Sigmoid colon (tissue), 4 donors: Measurements from ENCODE around the gene FAP.

Source experiments
- EP300 ChIP-seq, 4 donors: sonication (generic); formaldehyde crosslinking; IDR thresholded peaks; one replicate each; pipeline ENCODE4 v1.6.1; 2017; ENCODE audit warnings: antibody characterized with exemption in 4 of 4
- POLR2A ChIP-seq, 2 donors: fragments of 450-650 bp; IDR thresholded peaks; one replicate each; pipeline ENCODE4 v1.6.1; 2016; ENCODE audit warnings: antibody characterized with exemption in 2 of 2, mild to moderate bottlenecking in 2 of 2, moderate library complexity in 2 of 2
- POLR2AphosphoS5 ChIP-seq, 4 donors: sonication (generic); formaldehyde crosslinking; IDR thresholded peaks; one replicate each; pipeline ENCODE4 v1.6.1; 2017; ENCODE audit warnings: antibody characterized with exemption in 4 of 4
- TF ChIP-seq, protein P1 (sequence below), 4 experiments: fragments of 450-650 bp in 3 of 4; fragments of 200-600 bp in 1 of 4; IDR thresholded peaks; one replicate each; pipeline ENCODE4 v1.5.1; 2016 to 2019; ENCODE audit warnings: antibody characterized with exemption in 4 of 4, mild to moderate bottlenecking in 3 of 4, moderate library complexity in 2 of 4

GRCh38 chr2:162185541-162186232 lies 57.6 kb downstream of the FAP start:
- TF ChIP-seq POLR2A (IDR thresholded peaks at IDR 0.05) (no peak), POLR2AphosphoS5 (IDR thresholded peaks at IDR 0.05) (no peak), EP300 (IDR thresholded peaks at IDR 0.05) (no peak)
- TF ChIP-seq, protein P1, sequence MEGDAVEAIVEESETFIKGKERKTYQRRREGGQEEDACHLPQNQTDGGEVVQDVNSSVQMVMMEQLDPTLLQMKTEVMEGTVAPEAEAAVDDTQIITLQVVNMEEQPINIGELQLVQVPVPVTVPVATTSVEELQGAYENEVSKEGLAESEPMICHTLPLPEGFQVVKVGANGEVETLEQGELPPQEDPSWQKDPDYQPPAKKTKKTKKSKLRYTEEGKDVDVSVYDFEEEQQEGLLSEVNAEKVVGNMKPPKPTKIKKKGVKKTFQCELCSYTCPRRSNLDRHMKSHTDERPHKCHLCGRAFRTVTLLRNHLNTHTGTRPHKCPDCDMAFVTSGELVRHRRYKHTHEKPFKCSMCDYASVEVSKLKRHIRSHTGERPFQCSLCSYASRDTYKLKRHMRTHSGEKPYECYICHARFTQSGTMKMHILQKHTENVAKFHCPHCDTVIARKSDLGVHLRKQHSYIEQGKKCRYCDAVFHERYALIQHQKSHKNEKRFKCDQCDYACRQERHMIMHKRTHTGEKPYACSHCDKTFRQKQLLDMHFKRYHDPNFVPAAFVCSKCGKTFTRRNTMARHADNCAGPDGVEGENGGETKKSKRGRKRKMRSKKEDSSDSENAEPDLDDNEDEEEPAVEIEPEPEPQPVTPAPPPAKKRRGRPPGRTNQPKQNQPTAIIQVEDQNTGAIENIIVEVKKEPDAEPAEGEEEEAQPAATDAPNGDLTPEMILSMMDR (IDR thresholded peaks at IDR 0.05) = no peak
